Stimulated activated CD4-positive, alpha-beta T cell treated with anti-CD3 and anti-CD28 coated beads, TNF-alpha, amount 100 ng/mL, for 24 hours (primary cell): Measurements from ENCODE around the gene DNAJC30.

Source experiments
- DNase-seq, 3 experiments: peaks; one replicate each; pipeline ENCODE4 v3.0.0-alpha.2; 2020; ENCODE audit warnings: low read depth in 3 of 3

The DNAJC30 gene

DNA sequence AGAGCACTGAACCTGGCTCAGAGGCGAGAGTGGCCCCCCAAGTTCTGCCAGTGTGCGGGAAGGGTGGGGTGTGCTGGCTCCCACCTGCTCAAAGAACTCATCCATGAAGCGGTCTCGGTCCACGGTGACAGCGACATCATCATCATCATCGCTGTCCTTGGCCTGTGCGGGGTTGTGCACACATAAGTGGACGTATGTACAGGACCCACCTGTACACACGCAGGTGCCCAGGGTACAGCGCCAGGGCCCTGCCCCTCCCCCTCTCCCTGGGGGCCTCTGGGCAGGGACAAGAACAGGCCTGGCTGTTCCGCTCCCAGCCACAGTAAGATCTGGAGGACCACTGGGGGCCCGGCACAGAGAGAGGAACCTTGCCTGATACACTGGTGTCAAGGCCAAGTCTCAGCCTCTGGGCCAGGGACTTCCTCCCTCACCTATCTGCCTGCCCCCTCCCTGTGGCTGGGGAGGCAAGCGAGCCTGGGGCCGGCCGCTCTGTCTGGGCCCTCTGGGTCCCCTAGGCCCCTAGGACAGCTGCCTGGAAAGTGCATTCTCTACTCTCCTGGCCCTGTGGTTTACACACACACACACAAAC is 25.8 kb upstream of the DNAJC30 start:
- DNase-seq, result no peak

DNA sequence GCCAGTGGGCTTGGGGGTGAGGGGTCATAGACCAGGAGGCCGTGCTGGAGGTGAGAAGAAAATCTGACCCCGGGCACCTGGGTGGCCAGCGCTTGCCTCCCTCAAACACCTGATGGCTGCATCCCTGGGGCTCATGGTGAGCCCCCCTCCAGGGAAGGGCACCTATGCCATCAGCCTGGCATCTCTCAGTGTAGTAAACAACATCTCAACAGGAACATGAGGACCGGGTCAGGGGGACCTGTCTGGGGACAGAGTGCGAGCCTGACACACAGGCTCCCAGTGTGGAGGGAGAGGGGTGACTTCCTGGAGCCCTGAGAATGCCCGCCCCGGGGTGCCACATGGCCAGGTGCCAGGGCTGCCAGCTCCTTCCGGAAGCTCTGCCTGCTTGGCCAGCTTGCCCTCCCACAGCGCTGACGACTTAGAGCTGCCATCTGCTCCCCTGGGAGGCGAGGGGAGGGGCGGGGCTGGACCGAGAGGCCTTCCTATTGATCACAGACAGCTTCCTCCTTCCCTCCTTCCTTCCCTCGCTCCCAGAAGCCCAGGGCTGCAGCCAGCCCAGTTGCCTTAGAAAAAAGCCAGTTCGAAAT is 23.9 kb upstream of the DNAJC30 start:
- no peak for DNase-seq

DNA sequence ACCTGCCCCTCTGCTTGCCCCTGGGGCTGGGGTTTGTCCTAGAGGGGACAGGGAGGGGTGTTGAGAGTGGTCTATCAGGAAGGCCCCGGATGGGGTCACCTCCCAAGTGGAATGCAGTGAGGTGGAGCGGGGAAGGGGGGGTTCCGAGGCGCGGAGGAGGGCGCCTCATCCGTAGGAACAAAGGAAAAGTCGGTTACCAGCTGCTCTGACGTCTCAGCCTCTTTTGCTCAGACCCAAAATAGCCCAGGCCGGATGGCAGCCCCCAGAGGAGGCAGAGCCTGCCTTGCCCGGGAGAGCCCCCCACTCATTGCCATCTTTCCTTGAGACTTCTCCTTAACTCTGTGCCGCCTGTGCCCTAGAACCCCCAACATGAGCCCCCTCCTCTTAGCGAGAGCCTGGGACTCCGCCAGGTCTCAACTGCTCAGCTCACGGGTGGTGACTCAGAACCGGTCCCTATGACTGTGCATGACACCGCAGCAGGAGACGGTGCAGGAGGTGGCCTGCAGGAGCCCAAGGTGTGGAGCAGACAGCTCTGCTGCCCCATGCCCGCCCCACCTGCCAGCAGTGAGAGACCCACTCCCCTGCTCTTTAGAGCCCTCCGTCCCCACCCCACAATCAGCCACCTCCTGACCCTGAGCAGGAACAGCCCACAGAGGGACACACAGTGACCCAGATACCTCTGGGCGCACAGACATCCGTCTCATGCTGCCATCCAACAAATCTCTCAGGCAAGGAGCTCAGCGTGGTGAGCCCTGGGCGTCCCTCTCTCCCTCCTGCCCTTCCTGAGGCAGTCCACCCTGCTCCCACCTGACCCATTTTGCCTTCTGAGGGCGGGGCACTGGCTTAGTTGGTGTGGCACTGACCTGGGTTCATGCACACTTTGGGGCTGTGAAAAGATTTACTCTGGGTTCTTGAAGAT is 23.1 kb upstream of the DNAJC30 start:
- DNase-seq, result peak in 1 of 3 experiments; percentile 52

DNA sequence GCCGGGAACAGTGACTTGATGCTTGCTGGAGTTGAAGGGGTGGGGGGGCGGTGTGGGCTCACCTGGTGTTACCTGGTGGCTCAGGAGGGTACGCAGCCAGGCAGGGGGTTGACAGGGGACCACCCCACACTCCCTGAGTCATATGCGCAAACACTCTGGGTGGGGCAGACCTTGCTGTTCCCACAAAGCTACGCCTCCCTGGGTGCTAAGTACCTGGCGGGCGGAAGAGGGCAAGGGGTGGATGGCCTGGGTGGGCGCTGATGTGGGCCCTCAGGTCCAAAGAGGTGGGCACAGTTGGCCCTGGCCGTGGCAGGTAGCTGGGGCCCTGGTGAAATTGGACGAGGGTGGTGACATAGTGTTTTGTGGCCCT is 22.3 kb upstream of the DNAJC30 start:
- DNase-seq, result no peak

DNA sequence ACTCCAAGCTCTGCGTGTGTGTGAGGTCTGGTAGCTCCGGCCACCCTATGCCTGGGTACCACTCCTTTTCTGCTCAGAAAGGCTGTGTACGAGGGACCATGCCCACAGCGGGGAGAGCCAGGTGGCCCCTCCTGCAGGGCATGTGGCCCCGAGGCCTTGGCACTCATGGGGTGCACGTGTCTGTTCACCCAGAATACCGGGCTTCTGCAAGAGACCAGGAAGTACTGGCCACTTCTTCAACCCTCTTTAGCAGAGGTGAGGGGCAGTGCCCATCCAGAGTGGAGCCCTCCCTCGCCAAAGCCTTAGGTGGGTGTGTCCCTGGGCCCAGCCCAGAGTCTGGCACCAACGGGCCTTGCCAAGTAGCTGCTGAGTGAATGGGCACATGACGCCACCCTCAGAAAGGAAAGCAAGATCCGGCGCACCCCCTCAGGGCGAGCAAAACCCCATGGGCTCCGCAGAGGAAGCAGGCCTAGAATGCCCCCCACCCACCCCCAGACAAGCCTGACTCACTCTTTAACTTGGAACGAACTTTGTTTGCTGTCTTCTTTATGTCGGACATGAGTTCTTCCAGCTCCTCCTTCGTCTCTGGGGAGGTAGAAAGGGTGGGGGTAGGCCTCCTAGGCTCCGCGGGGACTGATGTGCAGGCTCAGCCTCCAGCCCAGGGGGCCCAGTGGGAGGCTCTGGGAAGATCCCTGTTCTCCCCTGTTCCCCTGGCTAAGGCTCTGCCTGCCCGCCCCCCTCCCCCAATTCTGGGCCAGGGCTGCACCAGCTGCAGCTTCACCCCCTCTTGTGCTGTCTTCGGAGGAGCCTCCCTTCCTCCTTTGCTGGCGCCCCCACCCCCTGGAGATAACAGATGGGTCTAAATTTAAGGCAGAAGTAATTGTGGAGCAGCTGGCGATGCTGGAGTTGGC is 21.6 kb upstream of the DNAJC30 start:
- no peak for DNase-seq

DNA sequence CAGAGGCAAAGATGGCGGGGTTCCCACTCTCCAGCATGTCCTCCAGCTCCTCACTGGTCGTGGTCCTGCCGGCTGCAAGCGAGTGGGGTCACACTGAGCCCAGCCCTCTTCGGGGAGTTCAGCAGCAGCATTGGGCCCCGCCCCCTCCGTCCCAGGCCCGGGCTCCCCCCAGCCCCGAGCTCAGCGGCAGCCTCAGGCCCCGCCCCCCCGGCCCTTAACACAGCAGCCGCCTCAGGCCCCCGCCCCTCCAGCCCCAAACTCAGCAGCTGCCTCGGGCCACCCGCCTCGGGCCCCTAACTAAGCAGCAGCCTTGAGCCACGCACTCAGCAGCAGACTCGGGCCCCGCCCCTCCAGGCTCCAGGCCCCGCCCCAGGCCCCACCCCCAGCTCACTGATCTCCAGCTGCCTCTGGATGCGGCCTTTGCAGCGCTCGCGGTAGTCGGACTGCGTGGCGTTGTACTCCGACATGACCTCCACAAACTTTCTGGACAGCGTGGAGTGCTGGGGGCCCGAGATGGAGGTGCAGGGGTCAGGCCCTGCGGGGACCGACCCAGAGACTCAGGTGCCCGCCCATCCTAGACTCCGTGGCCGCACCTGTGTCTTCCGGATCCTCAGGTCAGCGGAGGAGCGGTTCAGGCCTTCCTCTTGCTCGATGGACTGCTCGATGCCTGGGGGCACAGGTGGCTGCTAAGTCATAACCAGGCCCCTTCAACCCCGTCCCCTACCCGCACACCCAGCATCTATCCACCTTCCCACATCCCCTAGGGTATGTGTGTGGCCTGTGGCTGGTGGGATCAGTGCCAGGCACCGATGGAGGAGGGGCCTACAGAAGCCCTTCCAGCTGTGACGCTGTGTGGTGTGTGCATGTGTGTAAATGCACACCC is 20.7 kb upstream of the DNAJC30 start:
- DNase-seq, result peak in 1 of 3 experiments; percentile 45

DNA sequence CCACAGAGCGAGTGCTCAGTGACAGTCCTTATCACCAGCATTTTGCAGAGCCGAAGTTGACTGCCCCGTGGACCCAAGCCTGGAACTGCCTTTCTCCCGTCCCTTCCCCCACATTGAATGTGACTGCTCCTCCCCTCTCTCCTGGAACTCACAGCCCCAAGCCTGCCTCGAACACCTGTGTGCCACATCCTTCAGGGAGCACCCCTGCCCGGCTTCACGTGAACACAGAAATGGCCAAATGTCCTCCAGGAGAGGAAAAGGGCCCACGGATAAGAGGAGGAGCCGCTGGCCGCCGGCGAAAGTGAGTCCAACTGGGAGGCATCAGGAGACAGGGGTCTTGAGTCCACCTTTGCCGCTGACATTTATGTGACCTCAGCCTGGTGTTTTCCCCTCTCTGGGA is 20.0 kb upstream of the DNAJC30 start:
- DNase-seq, result no peak

DNA sequence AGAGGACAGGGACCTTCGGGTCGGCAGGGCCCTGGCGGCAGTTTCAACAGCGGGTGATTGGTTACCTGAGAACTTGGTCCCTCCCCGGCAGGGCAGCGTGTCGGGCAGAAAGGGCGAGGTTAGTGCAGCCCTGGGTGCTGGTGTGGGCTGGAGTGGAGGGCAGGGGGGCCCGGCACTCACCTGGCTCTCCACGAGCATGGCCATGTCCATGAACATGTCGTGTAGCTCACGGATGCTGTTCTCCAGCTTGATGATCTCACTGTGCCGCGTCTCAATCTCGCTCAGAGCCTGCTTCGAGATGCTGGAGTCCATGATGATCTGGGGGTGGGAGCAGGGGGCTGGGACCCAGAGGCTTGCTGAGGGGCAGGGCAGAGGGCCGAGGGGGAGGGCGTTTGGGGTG is 19.4 kb upstream of the DNAJC30 start:
- no peak for DNase-seq

DNA sequence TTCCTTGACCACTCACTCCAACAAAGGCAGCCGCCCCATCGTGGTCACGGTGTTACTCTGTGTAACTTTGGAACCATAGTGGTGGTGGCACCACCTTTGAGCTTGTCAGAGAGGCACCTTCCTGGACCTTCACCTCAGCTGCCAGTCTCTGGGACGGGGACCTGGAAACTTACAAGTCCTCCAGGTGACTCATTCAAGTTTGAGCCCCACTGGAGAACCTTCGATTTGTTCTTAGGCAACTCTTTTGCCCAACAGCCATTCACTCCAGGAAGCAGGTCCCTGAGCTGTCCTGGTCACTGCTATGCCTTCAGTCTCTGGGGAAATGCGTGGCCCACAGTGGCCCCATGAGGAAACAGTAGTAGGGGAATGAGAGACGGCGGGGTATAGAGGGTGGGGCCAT is 19.0 kb upstream of the DNAJC30 start:
- no peak for DNase-seq

DNA sequence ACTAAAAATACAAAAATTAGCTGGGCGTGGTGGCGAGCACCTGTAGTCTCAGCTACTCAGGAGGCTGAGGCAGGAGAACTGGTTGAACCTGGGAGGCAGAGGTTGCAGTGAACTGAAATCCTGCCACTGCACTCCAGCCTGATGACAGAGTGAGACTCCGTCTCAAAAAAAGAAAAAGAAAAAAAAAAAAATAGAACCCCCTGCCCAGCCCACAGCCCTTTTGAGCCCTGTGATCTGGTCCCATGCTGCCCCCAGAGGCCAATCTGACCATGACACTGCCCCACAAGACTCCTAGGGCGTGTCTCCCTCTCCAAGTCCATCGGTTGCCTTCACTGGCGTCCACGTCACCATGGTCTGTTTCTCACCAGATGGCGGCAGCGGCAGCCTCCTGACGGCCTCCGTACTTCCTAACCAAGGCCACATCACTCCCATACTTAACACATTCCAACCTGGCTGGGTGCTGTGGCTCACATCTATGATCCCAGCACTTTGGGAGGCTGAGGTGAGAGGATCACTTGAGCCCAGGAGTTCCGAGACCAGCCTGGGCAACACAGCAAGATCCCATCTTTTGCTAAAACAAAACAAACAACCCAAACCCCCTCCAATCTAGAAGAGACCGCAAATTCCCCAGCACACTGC is 18.2 kb upstream of the DNAJC30 start:
- peak in 1 of 3 experiments; percentile 30 for DNase-seq

DNA sequence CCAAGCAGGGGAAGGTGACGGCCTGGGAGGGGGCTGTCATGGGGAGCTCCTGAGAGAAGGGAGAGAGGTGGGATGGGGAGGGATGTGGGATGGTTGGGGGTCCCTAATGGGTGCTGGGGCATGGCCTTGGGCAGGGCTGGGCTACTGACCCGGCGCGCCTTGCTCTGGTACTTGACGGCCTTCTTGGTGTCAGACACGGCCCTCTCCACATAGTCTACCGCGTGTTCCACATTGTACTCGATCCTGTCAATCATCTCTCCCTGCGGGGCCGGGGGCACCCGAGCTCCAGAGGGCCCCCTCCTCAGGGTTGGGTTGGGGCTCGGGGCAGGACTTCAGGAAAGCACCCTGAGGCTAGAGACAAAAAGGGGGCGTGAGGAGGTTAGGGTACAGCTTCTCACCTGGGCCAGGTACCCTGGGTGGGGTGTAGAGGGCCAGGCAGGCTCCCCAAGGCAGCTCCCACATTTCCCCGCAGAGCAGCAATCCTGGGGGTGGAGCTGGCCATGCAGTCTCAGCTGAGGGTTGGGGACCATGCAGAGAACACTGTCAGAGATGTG is 17.4 kb upstream of the DNAJC30 start:
- DNase-seq, result no peak

DNA sequence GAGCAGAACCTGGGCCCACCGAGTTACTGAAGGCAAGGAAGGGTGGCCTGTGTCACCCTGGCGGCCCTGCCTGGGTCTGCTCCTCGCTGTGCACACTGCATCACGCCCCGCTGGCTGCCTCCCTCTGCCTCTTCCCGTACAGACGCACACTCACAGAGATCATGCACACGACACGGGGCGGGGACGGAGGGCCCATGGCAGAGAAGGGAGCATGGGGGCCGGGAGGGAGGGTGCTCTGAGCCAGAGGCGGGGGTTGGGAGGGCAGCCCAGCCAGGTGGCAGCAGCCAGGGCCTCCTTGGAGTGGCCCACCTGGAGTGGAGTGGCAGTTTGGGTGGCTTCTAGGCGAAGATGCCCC is 16.8 kb upstream of the DNAJC30 start:
- no peak for DNase-seq

DNA sequence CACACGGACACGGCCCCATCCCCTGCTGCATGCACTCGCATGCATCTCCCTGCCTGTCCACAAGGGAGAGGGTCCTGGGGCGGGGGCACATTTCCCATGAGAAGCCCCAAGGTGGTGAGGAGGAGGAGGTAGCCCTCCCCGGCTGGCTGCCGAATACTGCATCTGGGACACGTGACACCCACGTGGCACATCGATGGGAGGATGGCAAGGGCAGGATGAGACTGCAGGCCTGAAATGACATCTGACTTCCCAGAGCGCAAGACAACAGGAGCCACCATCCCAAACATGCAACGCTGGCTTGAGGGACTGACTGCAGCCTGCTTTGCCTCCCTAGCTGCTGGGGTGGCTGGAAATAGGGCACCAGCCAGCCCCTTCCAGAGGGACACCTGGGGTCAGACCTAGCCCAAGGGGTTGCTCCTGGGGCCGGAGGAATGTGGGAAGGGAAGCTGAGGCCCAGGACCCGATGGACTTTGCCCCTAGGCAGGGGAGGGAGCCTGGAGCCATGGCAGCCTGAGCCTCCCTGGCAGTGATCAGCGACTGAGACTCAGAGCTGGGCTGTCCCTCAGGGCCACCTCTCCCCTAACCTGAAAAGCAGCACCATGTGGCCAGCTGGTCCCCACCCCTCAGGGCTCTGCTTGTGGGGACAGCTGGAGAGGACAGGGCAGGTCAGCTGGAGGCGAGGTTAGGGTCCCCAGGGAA is 16.3 kb upstream of the DNAJC30 start:
- no peak for DNase-seq

DNA sequence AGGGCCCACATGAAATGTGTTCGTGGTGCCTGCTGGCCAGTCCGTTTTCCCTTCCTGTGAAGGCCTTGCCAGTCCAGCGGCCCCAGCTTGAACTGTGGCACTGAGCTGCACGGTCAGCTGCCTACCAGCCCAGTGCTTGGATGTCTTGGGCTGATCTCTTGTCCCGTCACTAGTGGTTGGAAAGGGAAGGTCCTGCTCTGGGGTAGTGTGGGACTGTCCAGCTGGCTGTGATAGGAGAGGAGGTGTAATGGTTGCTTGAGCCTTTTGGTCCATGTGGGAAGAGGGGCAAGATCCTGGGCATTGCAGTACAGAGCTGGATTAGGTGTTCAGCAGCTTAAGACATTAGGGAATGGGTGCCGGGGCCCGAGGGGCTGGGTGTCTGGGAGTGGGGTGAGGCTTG is 15.2 kb upstream of the DNAJC30 start:
- no peak for DNase-seq

DNA sequence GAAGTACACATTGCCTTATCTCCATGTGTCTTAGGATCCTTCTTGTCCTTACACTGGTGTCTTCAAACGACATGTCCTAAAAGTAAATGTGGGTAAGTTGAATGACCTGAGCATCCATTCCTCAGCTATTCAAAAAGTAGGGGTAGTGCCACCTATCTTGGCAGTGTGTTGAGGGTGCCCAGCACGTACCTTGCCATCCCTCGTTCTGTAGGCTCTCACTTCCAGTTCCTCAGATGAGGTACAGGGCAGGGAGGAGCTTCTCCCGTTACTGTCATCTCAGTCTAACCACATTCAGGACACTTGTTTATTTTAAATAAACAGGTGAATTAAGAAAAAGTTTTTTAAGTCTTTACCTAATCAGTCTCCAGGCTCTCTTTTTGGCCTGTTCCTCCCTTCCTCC is 13.1 kb upstream of the DNAJC30 start:
- DNase-seq, result no peak

DNA sequence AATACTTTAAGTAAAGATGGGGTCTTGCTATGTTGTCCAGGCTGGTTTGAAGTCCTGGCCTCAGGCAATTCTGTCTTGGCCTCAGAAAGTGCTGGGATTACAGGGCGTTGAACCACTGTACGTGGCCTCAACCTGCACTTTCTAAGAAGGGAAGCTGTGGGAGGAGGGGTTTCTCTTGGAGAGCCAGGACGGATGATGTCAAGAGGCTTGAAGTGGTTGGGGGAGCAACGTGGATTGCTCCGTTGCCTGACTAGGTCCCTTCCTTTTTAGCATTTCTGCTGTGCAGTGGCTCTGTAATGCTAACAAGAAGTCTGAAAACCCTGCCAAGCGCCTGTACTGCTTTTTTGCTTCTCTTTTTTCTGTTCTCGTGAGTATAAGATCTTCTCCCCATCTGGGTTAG is 7.4 kb upstream of the DNAJC30 start:
- no peak for DNase-seq

DNA sequence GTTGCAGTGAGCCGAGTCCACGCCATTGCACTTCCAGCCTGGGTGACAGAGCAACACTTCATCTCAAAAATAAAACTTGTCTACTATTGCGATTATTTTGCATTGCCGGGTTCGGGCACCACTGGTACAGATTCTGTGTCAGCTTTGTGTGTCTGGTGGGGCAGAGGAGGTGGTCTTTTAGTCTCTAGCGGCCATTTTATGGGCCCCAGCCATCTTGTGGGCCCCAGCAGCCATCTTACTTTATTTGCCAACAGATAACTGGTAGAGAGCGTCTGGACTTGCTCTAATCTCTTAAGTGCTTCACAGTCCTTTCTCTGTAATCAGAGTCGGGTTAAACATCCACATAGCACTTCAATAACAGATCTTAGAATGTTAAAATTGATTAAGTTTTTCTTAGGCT is 5.0 kb upstream of the DNAJC30 start:
- no peak for DNase-seq

DNA sequence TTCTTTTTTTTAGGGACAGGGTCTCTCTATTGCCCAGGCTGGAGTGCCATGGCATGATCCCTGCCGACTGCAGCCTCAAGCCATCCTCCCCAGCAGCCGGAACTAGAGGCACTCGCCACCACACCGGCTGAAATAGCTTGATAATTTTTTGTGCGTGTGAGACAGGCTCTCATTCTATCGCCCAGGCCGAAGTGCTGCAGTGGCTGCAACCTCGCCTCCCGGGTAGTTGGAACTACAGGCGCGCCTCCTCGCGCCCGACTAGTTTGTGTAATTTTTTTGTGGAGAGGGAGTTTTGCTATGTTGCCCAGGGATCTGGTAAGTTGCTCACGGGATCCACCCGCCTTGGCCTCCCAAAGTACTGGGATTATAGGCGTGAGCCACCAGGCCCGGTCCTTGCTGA is 2.1 kb upstream of the DNAJC30 start:
- no peak for DNase-seq

DNA sequence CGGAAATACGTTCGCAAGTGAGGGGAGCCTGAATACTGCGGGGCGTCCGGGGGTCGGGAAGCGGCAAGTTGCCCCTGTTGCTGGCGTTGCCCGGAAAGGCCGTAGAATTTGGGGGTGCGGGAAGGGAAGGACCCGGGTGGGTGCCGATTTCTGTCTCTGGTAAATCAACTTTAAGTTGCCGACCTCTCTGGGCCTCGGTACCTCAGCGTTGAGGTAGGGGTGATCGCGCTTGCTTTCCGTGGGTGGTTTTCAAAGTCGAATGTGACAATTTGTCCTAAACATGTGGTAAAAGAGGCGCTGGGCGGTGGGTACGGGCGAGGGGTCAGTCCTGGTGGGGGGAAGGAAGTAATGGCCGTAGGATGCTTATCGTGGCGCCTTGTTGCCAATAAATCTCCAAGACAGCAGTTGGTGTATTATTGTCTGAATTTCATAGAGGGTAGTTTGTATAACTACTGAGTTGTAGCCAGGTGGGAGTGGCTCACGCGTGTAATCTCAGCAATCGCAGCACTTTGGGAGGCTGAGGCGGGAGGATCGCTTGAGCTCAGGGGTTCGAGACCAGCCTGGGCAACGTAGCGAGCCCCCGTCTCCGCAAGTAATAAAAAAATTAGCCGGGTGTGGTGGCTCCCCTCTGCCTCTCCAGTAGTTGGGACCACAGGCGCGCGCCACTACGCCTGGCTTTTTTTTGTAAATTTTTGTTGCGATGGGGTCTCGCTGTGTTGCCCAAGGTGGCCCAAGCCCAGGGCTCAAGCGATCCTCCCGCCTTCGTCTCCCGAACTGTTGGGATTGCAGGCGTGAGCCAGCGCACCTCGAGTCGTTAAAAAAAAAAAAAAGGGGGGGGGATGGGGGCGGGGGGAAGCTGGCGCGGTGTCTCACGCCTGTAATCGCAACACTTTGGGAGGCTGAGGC is 788 bp upstream of the DNAJC30 start:
- DNase-seq, result no peak
